Activated T-cell treated with anti-CD3 and anti-CD28 coated beads for 48 hours (primary cell): ENCODE measurements around the gene SAPCD1.

Source experiments
- DNase-seq: peaks from one replicate; pipeline ENCODE4 v3.0.0-alpha.2; 2020; ENCODE audit warnings: low read depth

Gene SAPCD1

GRCh38 chr6:31762356-31762755, at the start of gene SAPCD1:
SAPCD1 (plus strand) TSS chr6:31762656; CDS start chr6:31763055, 399 bp downstream.
- no peak for DNase-seq

GRCh38 chr6:31713465-31713864, 49.0 kb upstream of the SAPCD1 start:
- DNase-seq = no peak

- DNase-seq = no peak
These were observed 48.3 kb upstream of the SAPCD1 start for GRCh38 chr6:31713991-31714684.

- no peak for DNase-seq
These were observed 47.2 kb upstream of the SAPCD1 start, which contains the start of gene LY6G6D for GRCh38 chr6:31715022-31715958. LY6G6D (plus strand) TSS chr6:31715348; CDS start chr6:31715356, 8 bp downstream.

- DNase-seq = no peak
These were observed 44.8 kb upstream of the SAPCD1 start for GRCh38 chr6:31717499-31718222.

GRCh38 chr6:31718265-31718664, 44.2 kb upstream of the SAPCD1 start:
- no peak for DNase-seq

- no peak for DNase-seq
These were observed 43.5 kb upstream of the SAPCD1 start for GRCh38 chr6:31719001-31719400.

GRCh38 chr6:31720196-31720770, 42.2 kb upstream of the SAPCD1 start:
- no peak for DNase-seq

GRCh38 chr6:31721351-31722020, 41.0 kb upstream of the SAPCD1 start, which contains the start of gene LY6G6C:
LY6G6C (minus strand) TSS chr6:31721746; CDS start chr6:31721679, 67 bp downstream.
- DNase-seq = no peak

- DNase-seq = no peak
These were observed 40.3 kb upstream of the SAPCD1 start for GRCh38 chr6:31722173-31722572.

GRCh38 chr6:31723245-31723979, 39.0 kb upstream of the SAPCD1 start, which contains the start of gene MPIG6B:
MPIG6B (plus strand) TSS chr6:31723373; CDS start chr6:31723384, 11 bp downstream.
- no peak for DNase-seq

GRCh38 chr6:31723980-31724691, 38.3 kb upstream of the SAPCD1 start:
- no peak for DNase-seq

- DNase-seq = no peak
These were observed 36.7 kb upstream of the SAPCD1 start for GRCh38 chr6:31725502-31726350.

GRCh38 chr6:31727034-31727716, 35.3 kb upstream of the SAPCD1 start:
- DNase-seq = no peak

GRCh38 chr6:31727717-31728671, 34.5 kb upstream of the SAPCD1 start:
- DNase-seq = no peak

GRCh38 chr6:31728767-31729514, 33.5 kb upstream of the SAPCD1 start, which contains the start of gene DDAH2:
DDAH2 (minus strand) TSS chr6:31729299; CDS start chr6:31729161, 138 bp downstream.
- DNase-seq = no peak
